GM18861 (cell line): ENCODE measurements around the gene SPA17.

ENCODE experiments used
- ATAC-seq: cut with Tn5 transposase; IDR thresholded peaks from one replicate; pipeline ENCODE4 v1.9.1; 2021; ENCODE audit not compliant: unreplicated experiment

SPA17 gene

GRCh38 chr11:124673333-124674167 is at the start of gene SPA17, which contains the start of gene SIAE:
Gene SPA17 (plus strand): TSS chr11:124673904. CDS start chr11:124675265, 1,361 bp downstream.
Gene SIAE (minus strand): TSS chr11:124673739. CDS start chr11:124673708, 31 bp downstream.
- peak; percentile 58 for ATAC-seq

- ATAC-seq = no peak
These were observed 48.1 kb upstream of the SPA17 start for GRCh38 chr11:124625504-124626168.

GRCh38 chr11:124627546-124627945 is 46.2 kb upstream of the SPA17 start:
- no peak for ATAC-seq

DNA sequence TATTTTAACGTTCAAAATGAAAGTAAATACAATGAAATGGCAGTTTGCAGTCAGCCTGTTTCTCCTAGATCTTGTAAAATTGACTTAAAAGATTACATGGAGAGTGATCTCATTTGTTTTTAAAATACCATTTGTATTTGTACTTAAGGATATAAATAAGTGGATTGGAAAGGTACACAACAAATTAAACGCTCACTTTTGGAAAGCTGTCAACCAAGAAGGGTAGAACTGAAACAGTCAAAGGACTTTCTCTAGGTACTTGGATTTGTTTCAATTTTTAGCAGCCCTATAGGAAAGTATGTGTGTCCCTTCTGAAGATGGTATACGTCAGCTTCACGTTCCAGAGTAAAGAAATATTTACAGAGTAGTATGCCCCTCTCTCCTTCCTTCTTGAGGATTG is 43.7 kb upstream of the SPA17 start:
- ATAC-seq = no peak

GRCh38 chr11:124633355-124633754 is 40.3 kb upstream of the SPA17 start:
- no peak for ATAC-seq

DNA sequence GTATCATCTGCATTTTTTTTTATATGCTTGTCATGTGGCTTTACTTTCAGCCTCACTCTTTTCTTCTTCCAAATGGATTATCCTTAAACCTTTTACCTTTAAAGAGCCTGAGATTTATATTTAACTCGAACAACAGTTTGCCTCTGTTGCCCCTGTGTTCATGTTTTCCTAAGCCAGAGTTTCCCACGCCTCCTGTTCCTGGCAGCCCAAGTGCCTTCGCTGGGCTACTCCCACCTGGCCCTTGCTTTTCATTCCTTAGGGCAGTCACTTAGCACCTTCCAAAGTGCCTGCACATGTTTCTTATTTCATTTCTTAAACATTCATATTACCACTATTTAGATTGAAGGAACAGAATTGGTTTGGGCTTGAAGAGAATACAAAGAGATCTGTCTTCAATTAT is 37.8 kb upstream of the SPA17 start:
- ATAC-seq = no peak

DNA sequence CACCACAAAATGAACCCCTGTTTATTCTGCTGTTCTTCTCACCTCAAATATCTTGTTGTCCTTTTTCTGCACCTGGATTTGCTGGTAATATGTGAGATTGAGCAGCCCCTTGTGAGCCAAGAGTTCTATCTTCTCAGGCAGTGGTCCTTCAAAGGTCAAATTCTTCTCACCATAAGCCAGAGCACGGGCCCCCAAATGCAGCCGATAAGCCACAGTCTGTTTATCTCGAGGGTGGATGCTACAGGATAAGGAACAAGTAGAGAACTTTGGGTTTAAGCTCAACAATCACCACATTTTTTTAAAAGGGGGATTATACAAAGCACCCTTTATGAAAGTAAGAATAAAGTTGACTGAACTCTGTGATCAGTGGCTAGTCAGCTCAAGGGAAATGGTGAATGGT is 35.2 kb upstream of the SPA17 start:
- no peak for ATAC-seq

DNA sequence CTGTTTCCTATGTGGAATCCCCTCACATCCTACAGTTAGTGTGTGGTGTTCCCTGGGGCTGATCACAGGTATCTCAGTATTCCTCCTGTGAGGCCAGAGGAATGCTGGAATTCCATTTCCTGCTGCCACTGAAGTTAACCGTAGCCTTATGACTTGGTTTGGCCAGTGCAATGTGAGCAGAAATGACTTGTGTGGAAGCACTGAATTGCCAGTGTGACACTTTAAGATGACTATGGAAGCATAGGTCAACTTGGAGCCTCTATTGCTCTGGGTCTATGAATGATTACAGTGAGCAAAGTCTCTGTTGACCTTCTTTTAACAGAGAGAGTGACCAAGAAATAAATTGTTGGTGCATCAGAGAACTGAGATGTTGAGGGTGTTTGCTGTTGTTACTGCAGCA is 34.5 kb upstream of the SPA17 start:
- no peak for ATAC-seq

GRCh38 chr11:124640666-124641065 is 33.0 kb upstream of the SPA17 start:
- no peak for ATAC-seq

DNA sequence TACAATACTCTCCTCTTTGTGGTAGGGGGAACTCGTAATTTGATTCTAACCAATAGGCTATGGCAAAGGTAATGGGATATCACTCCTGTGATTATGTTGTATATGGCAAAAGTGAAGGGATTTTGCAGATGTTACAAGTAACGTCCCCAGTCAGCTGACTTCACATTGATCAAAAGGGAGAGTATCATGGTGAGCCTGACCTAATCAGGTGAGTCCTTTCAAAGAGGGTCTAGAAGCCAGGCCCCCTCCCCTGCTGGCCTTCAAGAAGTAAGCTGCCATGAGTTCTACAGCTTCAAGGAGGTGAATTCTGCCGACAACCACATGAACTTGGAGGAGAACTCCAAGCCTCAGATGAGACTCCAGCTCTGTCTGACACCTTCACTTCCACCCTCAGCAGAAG is 31.1 kb upstream of the SPA17 start:
- no peak for ATAC-seq

GRCh38 chr11:124643042-124643604 is 30.6 kb upstream of the SPA17 start:
- ATAC-seq = no peak

DNA sequence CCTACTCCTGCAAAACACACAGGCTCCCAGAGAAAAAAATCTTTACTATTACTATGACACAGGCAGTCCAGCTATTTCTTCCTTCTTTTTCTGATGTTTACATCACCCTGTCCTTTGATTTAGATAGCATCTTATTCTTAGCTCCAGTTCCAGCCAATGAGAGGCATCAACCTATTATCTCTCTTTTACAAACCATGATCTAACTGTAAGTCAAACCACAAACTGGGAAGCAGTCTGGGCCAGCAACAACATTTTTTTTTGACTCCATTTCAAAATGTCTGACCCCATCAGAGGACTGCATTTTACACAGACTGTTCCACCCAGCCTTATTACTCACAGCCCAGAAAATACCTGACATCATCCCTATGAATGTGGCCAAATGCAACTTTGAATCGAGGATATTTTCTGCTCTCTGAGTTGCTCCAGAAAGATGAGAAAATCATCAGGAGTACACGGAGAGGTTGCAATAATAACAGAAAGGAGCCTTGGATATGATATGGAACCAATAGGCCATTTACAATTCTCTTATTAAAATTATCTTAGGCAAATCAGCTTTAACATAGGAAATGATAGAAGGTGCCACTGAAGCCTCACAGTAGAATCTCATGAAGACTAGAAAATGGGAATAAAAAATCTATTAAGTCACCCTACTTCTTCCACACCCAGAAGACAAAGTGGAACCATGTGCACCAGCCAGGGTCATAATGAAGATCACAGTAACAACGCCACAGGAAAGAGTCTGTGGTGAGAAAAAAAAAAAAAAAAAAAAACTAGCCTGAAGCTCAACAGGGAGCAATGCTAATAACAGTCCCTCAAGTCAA is 29.9 kb upstream of the SPA17 start:
- ATAC-seq = no peak

DNA sequence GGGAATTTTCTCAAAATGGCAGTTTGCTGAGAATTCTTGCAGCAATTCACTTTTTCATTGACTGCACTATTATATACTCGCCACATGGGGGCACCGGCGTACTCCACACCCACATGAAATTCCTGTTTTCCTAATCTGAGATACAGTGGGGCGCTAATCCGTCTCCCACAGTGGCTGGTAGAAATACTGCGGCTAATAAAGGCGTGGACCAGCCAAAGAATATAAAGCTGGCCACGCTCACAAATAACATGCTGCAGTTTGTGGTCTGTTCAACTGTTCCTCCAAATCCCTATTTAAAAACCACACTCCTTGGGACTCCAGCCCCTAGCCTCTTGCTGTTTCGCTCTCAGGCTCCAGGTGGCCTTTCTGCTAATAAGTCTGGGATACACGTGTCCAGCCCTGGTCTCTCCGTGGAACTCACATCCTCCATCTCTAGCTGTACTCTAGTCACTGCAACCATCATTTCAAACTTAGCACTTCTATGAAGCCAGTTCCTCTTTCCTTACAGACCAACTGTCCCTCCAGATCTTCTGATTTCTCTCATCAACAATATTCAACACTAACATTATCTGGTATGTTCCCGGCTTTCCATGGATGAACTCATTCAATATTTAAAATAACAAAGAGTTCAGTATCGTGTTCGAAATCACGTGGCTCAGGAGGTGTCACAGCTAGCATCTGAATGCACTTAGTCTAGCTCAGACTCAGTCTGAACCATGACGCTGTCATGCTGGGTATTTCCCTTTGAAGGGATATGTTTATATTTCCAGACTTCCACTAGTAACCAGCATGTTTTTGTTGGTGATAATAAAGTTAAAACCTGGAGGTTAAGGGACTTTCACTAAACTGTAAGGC is 29.1 kb upstream of the SPA17 start:
- ATAC-seq = no peak

- ATAC-seq = peak; percentile 61
These were observed 27.6 kb upstream of the SPA17 start for GRCh38 chr11:124646148-124646547.

- ATAC-seq = no peak
These were observed 25.1 kb upstream of the SPA17 start for GRCh38 chr11:124648610-124649009.

- ATAC-seq = no peak
These were observed 16.7 kb upstream of the SPA17 start for GRCh38 chr11:124656774-124657630.

DNA sequence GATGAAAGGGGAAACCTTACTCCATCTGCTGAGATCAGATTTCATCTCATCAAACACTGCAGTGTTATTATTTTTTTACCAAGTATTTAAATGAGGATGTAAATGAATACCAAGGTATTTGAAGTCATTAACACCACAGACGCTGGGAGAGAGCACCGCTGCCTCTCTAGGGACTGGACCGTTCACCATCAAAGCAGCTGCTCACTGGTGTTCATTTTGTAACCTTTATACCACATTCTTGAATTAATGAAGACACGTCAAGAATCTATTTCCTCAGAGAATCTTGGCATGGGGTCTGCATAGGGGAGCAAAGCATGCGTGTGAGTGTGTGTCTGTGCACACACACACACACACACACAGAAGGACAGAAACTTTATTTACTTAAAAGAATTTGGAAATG is 15.8 kb upstream of the SPA17 start:
- no peak for ATAC-seq

DNA sequence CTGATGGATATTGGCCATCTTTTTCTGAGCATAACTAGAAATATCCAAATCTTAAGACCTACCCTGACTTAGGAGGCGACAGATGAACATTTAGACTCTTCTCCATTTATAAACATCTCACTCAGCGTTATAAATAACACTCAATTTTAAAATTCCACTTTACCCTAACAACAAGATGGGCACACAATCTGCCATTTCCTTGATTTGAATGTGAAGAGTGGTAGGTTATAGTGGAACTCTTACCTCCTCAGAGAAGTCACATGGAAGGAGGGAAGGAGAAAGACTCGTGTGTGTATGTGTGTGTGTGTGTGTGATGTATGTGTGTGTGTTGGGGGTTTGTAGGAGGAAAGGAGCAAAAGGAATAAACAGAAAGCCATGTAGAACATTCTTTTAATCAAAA is 15.2 kb upstream of the SPA17 start:
- no peak for ATAC-seq

GRCh38 chr11:124658986-124659385 is 14.7 kb upstream of the SPA17 start:
- no peak for ATAC-seq
